Neural progenitor cell (in vitro differentiated cells): Measurements from ENCODE around the gene MYO10.

Source experiments
- EZH2 ChIP-seq: fragments of 200-600 bp; sonication (generic); IDR thresholded peaks from 2 replicates; pipeline ENCODE4 v1.6.1; 2017; ENCODE audit warnings: antibody characterized with exemption, mild to moderate bottlenecking, moderate library complexity
- TF ChIP-seq, protein P1 (sequence below): fragments of 200-600 bp; sonication (generic); IDR thresholded peaks from 2 replicates; pipeline ENCODE4 v1.5.1; 2017; ENCODE audit warnings: antibody characterized with exemption, mild to moderate bottlenecking

DNA sequence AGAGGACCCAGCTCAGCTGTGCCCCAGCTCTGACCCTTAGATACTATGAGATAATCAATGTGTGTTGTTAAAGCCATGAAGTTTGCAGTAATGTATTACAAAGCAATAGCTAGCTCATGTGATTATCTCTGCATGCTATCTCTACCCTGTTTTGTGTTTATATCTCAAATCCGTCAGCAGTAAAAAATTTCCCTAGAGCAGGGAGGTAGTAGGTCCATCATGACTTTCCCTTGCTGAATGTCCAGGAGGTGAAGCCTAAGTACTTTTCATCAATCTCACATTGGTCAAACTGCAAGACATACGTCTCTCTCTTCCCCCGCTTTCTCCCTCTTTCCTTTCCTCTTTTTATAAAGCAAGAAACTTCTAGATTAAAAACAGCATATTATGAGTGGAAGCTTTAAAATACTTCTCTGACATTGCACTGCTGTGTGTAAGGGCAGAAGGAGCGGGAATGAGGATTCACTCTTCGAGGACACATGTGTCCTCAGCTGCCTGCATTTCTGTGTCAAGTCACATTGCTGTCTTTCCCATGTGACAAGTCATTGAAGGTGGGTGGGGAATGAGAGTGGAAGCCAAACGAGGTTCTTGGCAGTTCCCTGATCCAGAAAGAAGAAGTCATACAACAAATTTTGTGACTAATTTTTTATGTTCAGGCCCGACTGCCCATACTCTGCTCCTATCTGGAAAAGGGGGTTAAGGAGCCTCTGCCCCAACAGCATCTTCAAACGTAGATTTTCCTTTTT lies 226.2 kb downstream of the MYO10 start:
- TF ChIP-seq, protein P1, sequence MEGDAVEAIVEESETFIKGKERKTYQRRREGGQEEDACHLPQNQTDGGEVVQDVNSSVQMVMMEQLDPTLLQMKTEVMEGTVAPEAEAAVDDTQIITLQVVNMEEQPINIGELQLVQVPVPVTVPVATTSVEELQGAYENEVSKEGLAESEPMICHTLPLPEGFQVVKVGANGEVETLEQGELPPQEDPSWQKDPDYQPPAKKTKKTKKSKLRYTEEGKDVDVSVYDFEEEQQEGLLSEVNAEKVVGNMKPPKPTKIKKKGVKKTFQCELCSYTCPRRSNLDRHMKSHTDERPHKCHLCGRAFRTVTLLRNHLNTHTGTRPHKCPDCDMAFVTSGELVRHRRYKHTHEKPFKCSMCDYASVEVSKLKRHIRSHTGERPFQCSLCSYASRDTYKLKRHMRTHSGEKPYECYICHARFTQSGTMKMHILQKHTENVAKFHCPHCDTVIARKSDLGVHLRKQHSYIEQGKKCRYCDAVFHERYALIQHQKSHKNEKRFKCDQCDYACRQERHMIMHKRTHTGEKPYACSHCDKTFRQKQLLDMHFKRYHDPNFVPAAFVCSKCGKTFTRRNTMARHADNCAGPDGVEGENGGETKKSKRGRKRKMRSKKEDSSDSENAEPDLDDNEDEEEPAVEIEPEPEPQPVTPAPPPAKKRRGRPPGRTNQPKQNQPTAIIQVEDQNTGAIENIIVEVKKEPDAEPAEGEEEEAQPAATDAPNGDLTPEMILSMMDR, result no peak
- TF ChIP-seq EZH2, result no peak
